HG03354 (cell line): ENCODE data around the gene DKK3.

Experiments
- ATAC-seq: cut with Tn5 transposase; IDR thresholded peaks from one replicate; pipeline ENCODE4 v1.9.1; 2021; ENCODE audit warnings: mild to moderate bottlenecking; ENCODE audit not compliant: unreplicated experiment, poor library complexity, severe bottlenecking

Gene DKK3

DNA sequence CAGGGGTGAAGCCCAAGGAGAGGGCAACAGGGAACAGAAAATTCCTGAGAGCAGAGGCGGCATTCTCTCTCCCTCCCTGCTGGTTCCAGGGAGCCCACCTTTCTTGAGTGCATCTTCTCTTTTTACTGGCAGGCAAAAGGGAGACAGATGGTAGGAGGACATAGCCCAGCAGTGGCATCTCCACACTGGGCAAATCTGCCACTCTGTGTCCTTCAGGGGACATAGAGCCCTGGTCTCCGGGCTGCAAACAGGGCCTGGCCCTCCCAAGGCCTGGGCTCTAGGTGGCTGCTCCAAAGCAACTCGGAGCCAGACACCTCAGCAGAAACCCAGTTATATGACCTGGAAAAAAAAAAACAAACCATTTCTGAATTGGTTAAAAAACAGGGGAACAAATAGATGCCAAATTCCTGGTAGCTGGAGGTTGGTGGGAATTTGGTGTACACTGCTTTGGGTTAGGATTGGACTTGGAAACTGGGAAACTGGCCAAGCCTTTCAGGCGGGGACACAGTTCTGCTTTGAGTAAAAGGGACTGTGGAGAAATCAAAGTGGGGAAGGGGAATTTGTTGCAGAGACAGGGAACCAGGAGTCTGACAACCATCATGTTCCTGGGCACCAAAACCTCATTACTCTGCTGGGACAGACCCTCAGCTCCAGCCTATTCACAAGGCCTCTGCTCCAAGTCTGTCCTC lies 23.6 kb upstream of the DKK3 start:
- ATAC-seq: no peak

DNA sequence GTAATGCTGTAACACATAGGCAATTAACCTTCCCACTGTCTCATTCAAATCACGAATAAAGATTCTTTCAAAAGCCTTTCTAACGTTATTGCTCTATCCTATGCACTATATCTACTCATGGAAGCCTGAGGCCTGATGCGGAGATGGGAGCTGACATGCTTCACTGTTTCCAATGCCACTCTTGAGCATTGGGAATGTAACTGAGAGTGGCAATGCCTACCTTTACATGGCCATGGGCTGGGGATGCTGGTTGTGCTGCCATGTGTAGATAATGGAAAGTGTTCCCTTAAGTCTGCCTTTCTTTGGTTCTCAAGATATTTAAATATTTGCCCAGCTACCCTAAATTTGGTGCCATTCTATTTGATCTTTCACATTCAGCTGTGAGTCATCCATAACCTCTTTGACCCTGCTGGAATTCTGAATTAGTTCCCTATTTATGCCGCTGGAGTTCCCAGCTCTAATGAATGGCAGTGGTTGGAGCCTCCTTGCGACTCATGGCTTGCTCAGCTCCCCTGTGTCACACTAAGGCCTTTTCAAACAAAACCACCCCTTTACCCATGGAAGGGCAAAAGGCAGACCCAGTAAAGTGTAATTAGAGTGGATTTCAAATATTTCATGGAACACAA lies 21.4 kb upstream of the DKK3 start:
- ATAC-seq: no peak

DNA sequence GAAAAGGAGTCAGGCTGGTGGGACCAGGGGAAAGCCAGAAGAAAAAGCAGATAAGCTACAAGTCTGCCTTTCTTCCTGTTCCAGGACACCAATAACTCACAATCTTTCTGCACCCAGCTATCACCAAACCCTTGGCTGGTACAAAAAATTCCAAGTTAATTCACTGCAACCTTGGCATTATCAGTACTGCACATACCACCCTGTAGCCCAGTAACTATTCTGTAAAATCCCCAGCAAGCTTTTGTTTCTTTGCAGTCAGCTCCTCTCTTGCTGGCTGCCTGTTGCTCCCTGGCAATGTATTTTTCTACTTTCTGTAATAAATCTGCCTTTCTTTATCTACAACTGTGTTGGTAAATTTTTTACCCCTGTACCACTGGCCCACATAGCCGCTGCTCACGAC lies 20.7 kb upstream of the DKK3 start:
- ATAC-seq: no peak

DNA sequence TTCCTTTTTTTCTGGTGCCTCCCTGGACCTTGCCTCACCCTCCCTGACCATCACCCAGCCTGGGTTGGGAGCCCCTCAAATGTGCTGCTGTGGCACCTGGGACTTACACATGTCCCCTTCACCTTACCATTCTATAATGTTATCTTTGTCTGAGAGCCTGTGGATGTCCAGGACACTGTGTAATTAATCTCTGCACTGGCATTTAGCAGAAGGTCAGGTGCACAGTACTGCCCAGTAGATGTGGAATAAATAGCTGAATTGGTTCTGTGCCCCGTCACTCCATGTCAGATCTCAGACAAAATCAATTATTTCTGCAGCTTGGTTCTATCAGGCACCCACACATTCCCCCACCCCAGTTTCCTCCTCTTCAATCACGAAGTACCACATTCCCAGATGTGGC lies 19.9 kb upstream of the DKK3 start:
- ATAC-seq: no peak

DNA sequence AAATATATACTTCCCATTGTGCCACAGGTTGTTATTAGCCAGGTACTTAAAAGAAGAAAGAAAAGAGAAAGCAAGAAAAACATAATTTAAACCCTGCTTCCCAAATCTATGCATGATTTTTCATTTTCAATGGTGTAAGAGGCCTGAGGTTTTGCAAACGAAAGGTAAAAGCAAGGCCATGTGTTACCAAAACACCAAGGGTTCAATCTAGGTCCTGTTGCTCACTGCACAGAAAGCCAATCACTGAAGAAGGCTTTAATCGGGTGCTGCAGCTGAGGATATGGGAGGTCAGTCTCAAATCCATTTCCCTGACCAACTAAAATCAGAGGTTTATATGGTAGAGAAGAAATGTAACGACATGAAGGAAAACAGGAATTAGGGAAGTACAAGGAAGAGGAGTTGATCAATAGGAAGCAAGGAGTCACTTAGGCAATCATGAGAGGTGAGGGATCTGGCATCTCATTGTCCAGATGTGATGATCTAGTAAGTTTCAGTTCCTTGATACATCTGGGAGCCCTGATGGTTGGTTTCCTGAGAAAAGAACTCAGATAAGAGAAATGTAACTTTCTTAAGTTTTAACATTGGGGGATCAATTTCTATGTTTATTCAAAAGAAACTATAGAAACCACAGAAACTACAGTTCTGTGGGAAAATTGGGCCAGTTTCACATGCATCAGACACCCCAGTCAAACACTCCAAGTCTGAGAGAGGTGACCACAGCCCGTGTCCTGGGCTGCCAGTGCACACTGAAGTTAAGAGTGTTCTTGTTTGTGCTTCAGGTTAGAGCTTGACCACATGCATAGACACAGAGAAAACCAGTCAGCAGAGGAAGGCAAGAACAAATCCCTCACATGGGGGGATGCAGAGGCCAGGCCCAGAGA lies 18.1 kb upstream of the DKK3 start:
- no peak for ATAC-seq

DNA sequence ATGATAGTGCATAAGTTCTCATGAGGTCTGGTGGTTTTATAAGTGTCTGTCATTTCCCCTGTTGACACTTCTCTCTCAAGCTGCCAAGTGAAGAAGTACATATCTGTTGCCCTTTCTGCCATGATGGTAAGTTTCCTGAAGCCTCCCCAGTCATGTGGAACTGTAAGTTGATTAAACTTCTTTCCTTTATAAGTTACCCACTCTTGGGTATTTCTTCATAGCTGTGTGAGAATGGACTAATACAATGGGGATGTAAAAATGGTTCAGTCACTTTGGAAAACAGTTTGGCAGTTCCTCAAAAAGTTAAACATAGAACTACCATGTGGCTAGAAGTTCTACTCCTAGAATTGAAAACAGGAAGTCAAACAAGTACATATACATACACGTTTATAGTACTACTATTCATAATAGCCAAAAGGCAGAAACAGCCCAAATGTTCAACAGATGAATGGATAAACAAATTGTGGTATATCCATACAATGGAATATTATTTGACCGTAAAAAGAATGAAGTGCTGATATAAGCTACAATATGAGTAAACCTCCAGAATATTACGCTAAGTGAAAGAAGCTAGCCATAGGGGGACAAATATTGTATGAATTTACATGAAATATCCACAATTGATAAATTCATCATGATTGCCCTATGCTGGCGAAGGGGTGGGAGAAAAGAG lies 16.0 kb upstream of the DKK3 start:
- ATAC-seq: no peak

DNA sequence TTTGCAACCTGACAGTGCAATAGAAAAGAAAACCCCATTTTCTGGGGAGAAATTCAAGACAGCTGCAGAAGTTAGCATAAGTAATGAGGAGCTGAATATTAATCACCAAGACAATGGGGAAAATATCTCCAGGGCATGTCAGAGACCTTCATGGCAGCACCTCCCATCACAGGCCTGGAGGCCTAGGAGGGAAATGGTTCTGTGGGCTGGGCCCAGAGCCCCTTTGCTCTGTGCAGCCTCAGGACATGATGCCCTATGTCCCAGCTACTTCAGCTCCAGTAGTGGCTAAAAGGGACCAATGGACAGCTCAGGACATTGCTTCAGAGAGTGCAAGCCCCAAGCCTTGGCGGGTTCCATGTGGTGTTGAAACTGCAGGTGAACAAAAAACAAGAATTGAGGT lies 14.6 kb upstream of the DKK3 start:
- no peak for ATAC-seq

DNA sequence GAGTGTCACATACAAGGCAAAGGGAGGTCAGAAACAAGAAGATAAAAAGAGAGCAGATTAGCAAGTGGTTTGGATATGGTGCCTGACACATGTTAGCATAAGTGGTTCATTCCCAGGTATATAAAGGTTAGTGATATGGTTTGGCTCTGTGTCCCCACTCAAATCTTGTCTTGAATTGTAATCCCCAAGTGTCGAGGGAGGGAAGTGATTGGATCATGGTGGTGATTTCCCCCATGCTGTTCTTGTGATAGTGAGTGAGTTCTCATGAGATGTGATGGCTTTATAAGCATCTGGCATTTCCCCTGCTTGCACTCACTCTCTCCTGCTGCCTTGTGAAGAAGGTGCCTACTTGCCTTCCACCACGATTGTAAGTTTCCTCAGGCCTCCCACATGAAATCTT lies 12.1 kb upstream of the DKK3 start:
- no peak for ATAC-seq

DNA sequence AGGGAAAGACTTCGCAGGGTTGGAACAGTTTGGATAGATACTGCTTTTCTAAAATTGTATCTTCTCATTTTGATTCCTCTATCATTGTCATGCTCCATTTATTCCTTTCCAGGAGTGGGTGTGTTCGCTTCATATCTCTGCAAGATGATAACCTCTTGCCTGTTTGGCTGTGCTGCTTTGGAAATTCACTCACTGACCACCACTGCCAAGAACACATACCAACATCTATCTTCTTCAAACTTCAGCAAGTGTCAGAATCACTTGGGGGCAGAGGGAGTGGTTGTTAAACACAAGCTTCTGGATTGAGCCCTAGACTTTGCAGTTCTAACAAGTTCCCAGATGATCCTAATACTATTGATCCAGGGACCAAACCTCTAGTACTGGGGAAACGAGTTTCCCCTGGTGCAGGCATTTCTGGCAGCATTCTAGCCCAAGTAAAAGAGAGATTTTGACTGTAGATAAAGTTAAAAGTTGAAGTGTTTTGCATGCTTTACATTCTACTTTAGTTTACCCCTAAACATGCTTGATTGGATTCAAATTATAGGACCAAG lies 11.5 kb upstream of the DKK3 start:
- ATAC-seq: no peak

DNA sequence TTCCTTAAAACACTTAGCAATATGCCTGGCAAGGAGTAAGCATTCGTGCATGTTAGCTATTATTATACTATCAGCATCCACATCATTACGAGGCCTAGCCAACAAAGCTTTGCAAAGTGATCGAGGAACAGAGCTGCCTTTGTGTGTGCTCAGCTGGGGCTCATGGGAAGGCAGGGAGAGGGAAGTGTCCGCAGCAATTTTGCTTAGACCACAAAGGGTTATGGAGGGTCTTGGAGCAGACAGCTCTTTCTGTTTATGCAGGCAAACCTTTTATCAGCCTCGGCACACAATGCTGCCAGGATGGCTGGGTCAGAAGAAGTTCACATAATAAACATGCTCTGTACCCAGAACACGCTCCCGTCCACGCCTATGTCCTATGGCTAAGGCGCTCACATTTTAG lies 10.9 kb upstream of the DKK3 start:
- no peak for ATAC-seq

DNA sequence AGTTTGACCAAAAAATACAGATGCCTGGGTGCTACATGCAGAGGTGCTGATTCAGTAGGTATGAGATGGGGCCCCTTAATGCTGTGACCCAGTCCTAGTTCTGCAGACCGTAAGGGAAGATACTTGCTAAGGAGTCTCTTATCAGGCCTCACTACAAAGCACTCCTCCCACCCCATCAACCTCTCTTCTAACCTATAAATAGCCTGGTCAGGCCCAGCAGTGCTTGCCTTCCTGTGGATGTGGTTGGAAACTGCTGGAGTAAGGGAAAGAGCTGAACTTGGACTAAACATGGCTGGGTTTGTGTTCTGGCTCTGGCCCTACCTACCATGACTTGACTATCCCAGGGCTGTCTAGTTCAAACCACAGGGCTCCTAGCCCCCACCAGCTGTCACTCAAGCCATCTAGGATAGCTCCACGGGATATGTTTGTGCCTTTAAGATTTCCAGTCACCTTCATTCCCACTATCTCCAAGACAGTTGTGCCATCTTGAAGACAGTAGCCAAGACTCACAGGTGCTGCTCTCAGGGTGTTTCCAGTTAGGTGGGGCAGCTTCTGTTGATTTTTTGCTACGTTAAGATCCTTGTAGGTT lies 9.5 kb upstream of the DKK3 start:
- ATAC-seq: no peak

DNA sequence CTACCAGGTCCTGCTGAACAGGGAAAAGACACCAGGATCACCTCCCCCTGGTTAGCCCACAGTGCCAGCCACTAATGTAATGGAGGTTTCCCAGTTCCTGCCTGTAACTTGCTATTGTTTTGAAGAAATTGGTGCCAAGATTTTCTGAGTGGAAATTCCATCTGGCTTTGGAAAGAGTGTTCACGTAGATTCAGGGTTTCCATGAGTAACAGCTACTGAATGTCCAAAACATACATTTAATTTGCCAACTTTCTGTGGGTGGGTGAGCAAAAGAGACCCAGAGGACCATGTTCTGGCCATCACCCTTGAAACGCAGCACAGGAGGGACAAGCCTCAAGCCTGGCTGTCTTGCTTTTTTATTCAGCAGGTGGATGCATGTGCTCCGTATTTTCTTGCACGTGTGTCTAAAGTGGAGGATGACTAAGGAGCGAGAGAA lies 8.8 kb upstream of the DKK3 start:
- no peak for ATAC-seq

DNA sequence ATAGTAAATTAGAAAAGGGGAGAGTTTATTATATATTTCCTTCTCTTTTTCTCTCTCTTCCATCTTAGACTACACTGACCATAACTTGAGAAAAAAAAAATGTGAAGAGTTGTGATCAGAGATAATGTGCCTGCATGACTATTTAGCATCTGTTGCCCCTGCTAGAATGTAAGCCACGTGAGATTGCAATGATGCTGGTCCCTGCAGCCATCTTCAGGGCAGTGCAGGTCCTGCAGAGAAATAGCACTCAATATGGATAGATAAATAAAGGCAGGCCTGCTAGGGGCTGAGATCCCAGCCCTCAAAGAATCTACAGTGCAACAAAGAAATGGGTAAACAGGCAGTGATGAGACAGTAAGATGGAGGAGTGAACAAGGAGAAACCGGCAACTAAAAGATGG lies 7.8 kb upstream of the DKK3 start:
- no peak for ATAC-seq

DNA sequence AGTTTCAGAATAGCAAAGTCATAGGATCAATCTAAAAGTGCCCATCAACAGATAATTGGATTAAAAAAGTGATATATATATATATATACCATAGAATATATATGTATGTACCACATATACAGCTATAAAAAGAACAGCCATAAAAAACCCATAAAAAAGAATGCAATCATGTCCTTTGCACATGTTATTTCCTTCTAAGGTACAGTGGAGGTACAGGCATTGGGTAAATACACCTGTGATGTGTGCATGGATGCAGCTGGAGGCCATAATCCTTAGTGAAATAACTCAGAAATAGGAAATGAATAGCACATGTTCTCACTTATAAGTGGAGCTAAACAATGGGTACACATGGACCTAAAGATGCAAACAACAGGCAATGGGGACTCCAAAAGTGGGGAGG lies 7.1 kb upstream of the DKK3 start:
- ATAC-seq: no peak

DNA sequence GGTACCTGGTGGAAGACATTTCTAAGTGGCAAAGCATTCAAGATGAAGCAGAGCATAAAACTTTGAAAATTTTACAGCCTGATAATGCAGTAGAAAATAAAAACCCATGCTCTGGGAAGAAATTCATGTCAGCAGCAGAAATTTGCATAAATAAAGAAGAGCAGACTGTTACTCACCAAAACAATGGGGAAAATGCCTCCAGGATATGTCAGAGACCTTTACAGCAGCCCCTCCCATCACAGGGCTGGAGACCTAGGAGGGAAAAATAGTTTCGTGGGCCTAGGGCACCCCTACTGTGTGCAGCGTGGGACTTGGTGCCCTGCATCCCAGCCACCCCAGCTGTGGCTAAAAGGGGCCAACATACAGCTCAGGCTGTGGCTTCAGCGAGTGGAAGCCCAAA lies 5.4 kb upstream of the DKK3 start:
- ATAC-seq: no peak

DNA sequence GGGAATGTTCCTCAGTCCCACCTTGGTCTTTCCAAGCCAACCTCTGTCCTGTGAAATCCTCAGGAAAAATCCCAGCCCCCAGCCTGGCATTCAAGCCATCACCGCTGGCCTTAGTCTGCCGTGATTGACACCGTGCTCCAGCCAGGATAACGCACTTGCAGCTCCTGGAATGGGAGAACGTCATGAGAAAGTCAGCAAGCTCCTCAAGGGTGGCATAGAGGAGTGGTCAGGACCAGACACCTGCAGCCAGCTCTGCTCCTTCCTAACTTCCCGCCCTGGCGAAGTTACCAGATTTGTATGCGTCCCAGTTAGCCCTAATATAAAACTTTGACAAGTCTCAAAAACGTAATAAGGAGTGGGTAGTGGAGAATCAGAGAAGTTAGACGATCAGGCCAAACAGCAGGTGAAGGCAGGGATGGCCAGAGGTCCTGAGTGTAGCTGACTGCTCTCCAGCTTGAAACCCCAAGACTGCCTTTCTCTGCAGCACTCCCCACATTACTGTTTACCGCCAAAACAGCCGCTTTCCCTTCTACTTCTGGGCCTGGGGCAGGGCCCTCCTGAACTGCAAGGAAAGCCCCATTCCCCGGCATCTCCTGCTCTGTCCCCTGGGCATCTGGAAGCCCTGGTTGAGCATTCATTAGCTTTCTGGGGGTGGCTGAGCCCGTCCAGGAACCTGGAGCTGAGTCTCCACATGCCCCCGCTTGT lies 1.3 kb upstream of the DKK3 start:
- no peak for ATAC-seq

DNA sequence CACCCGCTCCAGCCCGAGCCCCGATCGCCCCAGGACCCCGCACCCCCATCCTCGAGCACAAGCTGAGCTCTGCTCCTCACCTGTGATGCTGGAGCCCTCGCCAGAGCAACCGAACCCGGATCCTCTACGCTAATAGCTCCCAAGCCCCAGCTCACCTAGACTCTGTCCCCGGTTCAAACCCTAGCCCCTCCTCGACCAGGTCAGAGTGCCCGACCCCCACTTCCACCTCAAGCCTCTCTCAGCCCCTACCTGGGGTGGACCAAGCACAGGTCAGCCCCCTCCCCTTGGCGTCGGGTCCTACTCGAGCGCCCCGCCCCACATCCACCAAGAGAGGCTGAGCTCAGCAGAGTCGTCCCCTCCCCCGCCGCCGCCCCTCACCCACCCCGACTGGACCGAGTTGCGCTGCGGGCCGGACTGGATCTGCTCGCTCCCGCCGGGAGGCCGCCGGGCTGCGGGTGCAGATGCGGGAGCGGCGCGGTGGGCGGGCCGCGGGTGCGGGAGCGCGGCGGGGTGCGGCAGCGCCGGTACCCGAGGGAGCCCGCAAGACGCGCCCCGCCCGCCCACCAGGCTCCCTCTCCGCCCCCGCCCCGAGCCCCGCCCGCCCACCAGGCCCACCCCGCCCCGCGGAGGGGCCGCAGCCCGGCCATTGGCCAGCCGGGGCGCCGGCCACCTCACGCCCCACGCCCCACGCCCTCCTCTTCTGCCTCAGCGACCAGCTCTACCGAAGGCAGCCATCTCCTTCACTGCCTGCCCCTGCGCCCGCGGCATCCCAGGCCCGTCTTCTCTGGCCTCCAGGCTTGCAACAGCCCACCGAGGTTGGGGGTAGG lies 577 bp upstream of the DKK3 start:
- ATAC-seq: no peak

DNA sequence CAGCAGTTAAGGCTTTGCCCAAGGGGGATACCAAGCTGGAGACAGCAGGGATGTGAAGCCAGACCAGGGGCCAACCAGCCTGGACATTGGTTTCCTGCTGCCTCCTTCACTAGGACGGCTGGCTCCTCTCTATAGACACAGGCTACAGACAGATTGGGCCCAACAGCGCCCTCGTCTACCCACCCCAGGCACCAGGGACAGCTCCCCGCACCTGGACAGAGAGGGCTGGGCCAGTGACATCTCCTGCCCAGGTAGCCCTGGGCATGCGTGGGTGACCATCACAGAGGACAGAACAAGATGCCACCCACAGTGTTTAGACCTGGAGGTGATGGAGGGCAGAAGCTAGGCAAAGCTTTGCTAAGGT lies 1.2 kb downstream of the DKK3 start:
- no peak for ATAC-seq
